CD4-positive, alpha-beta T cell treated with Interleukin-15 for 4 hours (primary cell): Measurements from ENCODE around the gene SPATA7.

Experiments
- DNase-seq: peaks from one replicate; pipeline ENCODE4 v3.0.0-alpha.2; 2020; ENCODE audit warnings: low spot score

Gene SPATA7

DNA sequence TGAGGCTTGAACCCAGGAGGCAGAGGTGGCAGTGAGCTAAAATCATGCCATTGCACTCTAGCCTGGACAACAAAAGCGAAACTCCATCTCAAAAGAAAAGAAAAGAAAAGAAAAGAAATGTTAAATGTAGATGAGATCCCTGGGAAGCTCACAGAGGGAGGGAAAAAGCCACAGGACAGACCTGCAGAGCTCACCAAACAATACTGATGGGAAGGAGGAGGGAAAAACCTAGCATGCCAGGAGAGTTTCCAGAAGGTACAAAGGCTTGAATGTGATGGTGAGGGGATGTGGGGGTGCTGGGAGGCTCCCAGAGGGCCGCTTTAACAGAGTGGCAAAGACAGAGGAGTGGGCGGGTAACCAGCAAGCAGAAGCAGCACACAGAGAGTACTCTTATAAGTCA is 97.1 kb downstream of the SPATA7 start:
- no peak for DNase-seq
